B cell (primary cell): Measurements from ENCODE around the gene ZBP1. TPM values are rescaled to one million over a fixed set of nuclear protein-coding genes. Genes with fewer than 3 reads are reported as not detected.

Experiments used
- ATAC-seq: fragments of 200-7000 bp; cut with Tn5 transposase; one replicate; pipeline ENCODE4 v1.10.0; 2021; ENCODE audit warnings: low read depth, mild to moderate bottlenecking, moderate number of reproducible peaks, moderate library complexity
- CTCF ChIA-PET: fragments of 350-600 bp; sonication (Branson Sonifier 250); formaldehyde crosslinking; loops from one replicate; lab custom pipeline; 2021; ENCODE audit warnings: antibody characterized with exemption, inconsistent platforms; lab: Charles Lee
- POLR2A ChIA-PET: fragments of 350-600 bp; sonication (Branson Sonifier 250); formaldehyde crosslinking; loops from one replicate; lab custom pipeline; 2021; ENCODE audit warnings: antibody characterized with exemption; lab: Charles Lee
- DNase-seq: peaks from one replicate; pipeline ENCODE4 v3.0.0; 2013
- H2AFZ ChIP-seq: 2 replicates; pipeline ENCODE4 v1.6.1; 2012; ENCODE audit warnings: mild to moderate bottlenecking, low read depth, low read length; ENCODE audit not compliant: insufficient read depth, poor library complexity, severe bottlenecking
- H3K27ac ChIP-seq, 2 donors: 1 replicate in 1 of 2; 2 replicates in 1 of 2; pipeline ENCODE4 v1.5.1; 2012 to 2013; ENCODE audit warnings: low read length in 2 of 2, mild to moderate bottlenecking in 2 of 2, moderate library complexity in 1 of 2
- H3K27me3 ChIP-seq, 4 experiments: fragments of 200-600 bp in 1 of 4; sonication (generic) in 1 of 4; replicated peaks in 1 of 4; 1 replicate in 2 of 4; 2 replicates in 2 of 4; pipeline versions ENCODE4 v1.6.1 to v1.7.0; 2013 to 2016; ENCODE audit warnings: low read length in 3 of 4, mild to moderate bottlenecking in 2 of 4, mixed read lengths in 1 of 4, moderate library complexity in 1 of 4; ENCODE audit not compliant: insufficient read depth in 4 of 4, control insufficient read depth in 3 of 4; ENCODE audit errors: control extremely low read depth in 1 of 4
- H3K36me3 ChIP-seq, 2 experiments: replicated peaks in 1 of 2; 1 replicate in 1 of 2; 2 replicates in 1 of 2; pipeline versions ENCODE4 v1.6.1 to v1.7.1; 2013; ENCODE audit warnings: low read length in 1 of 2; ENCODE audit not compliant: insufficient read depth in 2 of 2, control insufficient read depth in 1 of 2; ENCODE audit errors: control extremely low read depth in 1 of 2, extremely low read depth in 1 of 2
- H3K4me1 ChIP-seq, 2 donors: fragments of 200-600 bp in 1 of 2; sonication (generic) in 1 of 2; 1 replicate in 1 of 2; 2 replicates in 1 of 2; pipeline versions ENCODE4 v1.5.1 to v1.6.1; 2013 to 2017; ENCODE audit warnings: low read length in 2 of 2; ENCODE audit not compliant: control insufficient read depth in 2 of 2, insufficient read depth in 2 of 2
- H3K4me2 ChIP-seq: replicated peaks from 2 replicates; pipeline ENCODE3; 2012; ENCODE audit warnings: mild to moderate bottlenecking, low read depth, low read length; ENCODE audit not compliant: poor library complexity, severe bottlenecking
- H3K4me3 ChIP-seq, 5 experiments: fragments of 200-600 bp in 1 of 5; sonication (generic) in 1 of 5; 1 replicate in 3 of 5; 2 replicates in 2 of 5; pipeline versions ENCODE4 v1.5.1 to v1.7.0; 2011 to 2016; ENCODE audit warnings: low read length in 4 of 5, mild to moderate bottlenecking in 4 of 5, low read depth in 2 of 5, control low read depth in 1 of 5, moderate library complexity in 1 of 5; ENCODE audit not compliant: insufficient read depth in 1 of 5; ENCODE audit errors: control extremely low read depth in 1 of 5, extremely low read depth in 1 of 5
- H3K79me2 ChIP-seq: fragments of 200-600 bp; sonication (generic); one replicate; pipeline ENCODE4 v1.6.0; 2016; ENCODE audit warnings: low read length; ENCODE audit not compliant: control insufficient read depth, insufficient read depth
- H3K9ac ChIP-seq: fragments of 200-600 bp; sonication (generic); 2 replicates; pipeline ENCODE4 v1.6.1; 2017; ENCODE audit warnings: mild to moderate bottlenecking, low read length, moderate library complexity
- H3K9me3 ChIP-seq, 3 donors: one replicate each; pipeline versions ENCODE4 v1.6.1 to v1.7.1; 2013; ENCODE audit warnings: low read length in 2 of 3; ENCODE audit not compliant: control insufficient read depth in 2 of 3, insufficient read depth in 1 of 3; ENCODE audit errors: control extremely low read depth in 1 of 3
- H4K20me1 ChIP-seq: 2 replicates; pipeline ENCODE4 v1.6.0; 2012; ENCODE audit warnings: mild to moderate bottlenecking, low read length; ENCODE audit not compliant: insufficient read depth, control insufficient read depth, poor library complexity, severe bottlenecking
- H3K27ac Mint-ChIP-seq: one replicate; pipeline ENCODE4 v1.8.0; 2021; ENCODE audit warnings: mixed read lengths
- H3K27me3 Mint-ChIP-seq: one replicate; pipeline ENCODE4 v1.8.0; 2021; ENCODE audit warnings: mixed read lengths
- H3K4me1 Mint-ChIP-seq: one replicate; pipeline ENCODE4 v1.8.0; 2021; ENCODE audit warnings: mixed read lengths
- H3K4me3 Mint-ChIP-seq: one replicate; pipeline ENCODE4 v1.8.0; 2021; ENCODE audit warnings: mixed read lengths
- H3K9me3 Mint-ChIP-seq: one replicate; pipeline ENCODE4 v1.8.0; 2022; ENCODE audit warnings: mixed read lengths; ENCODE audit not compliant: insufficient read depth
- CTCF ChIP-seq: fragments of 200-600 bp; IDR thresholded peaks from one replicate; pipeline ENCODE4 v1.8.0; 2022; ENCODE audit warnings: antibody characterized with exemption, mild to moderate bottlenecking
- EZH2 ChIP-seq: IDR thresholded peaks from 2 replicates; pipeline ENCODE4 v1.6.1; 2012; ENCODE audit warnings: borderline replicate concordance, low read depth, mild to moderate bottlenecking, moderate library complexity, low read length; ENCODE audit not compliant: insufficient read depth, poor library complexity, severe bottlenecking
- WGBS: methylation state at CpG from one replicate; pipeline ENCODE4 v1.1.5; 2013; ENCODE audit warnings: missing lambda C conversion rate; ENCODE audit not compliant: insufficient coverage; 5-methylcytosine and 5-hydroxymethylcytosine counted together
- intact Hi-C: fragments of 100-400 bp; cut with micrococcal nuclease; formaldehyde crosslinking; loops from one replicate; pipeline ENCODE4 v1.10.0; 2022
- polyA plus RNA-seq: library from polyadenylated mRNA; depleted of rRNA; stranded (reverse); fragments of >200 nt; gene quantifications from 2 replicates; pipeline ENCODE4 v1.2.3, GENCODE V29; 2012
- total RNA-seq, 2 donors: library from RNA; stranded (reverse); fragments of 120-200 nt in 1 of 2; gene quantifications; 1 replicate in 1 of 2; 2 replicates in 1 of 2; pipeline versions ENCODE4 v1.2.3 to v1.2.4, GENCODE V29; 2013 to 2022

ZBP1 gene
- total and polyA plus RNA-seq, 2 donors (not counting 1 experiment from before 2014, with no cell fraction given), result 29.9 to 69.2 TPM

GRCh38 chr20:57577679-57578475, 42.3 kb downstream of the ZBP1 start:
- H3K4me3 ChIP-seq, result no peak overlapping the region
- H3K27me3 ChIP-seq, result peaks cover 0 to 54% (median 8%) of the 10 kb centered on the region in 4 experiments
- no peak overlapping the region for H3K9ac ChIP-seq
- no peaks in the 10 kb centered on the region for H4K20me1 ChIP-seq
- H3K4me3 Mint-ChIP-seq, result no peak overlapping the region
- ChIA-PET CTCF (interaction anchor here (0.7 to 0.9 kb wide), 2 partner anchors 8 to 10 kb away, joined by 3 to 6 read pairs; no protein-coding TSS in a partner anchor), POLR2A (no interaction called here)
- intact Hi-C loops, result no loop called here
- no peaks in the 10 kb centered on the region for H3K36me3 ChIP-seq
- H2AFZ ChIP-seq, result no peak overlapping the region
- H3K9me3 Mint-ChIP-seq, result no peaks in the 10 kb centered on the region
- H3K4me1 ChIP-seq, result no peaks in the 10 kb centered on the region
- H3K4me2 ChIP-seq, result no peak overlapping the region
- no peak overlapping the region for H3K27ac ChIP-seq
- ATAC-seq (no peak), DNase-seq (no peak)
- H3K4me1 Mint-ChIP-seq, result no peaks in the 10 kb centered on the region
- TF ChIP-seq CTCF (no peak), EZH2 (no peak)
- H3K27me3 Mint-ChIP-seq, result peaks cover 49% of the 10 kb centered on the region
- H3K27ac Mint-ChIP-seq, result no peak overlapping the region
- H3K79me2 ChIP-seq, result no peaks in the 10 kb centered on the region
- H3K9me3 ChIP-seq, result no peaks in the 10 kb centered on the region
- WGBS, result 77% methylated on average over 5 of the region's 10 CpGs
